T-helper 2 cell (primary cell): Measurements from ENCODE around the gene KCNJ10.
A peak's percentile ranks its signal among the peaks of the same experiment; 100 is the strongest.

Experiments
- DNase-seq, 5 experiments: peaks; one replicate each; pipeline versions ENCODE4 v3.0.0 to v3.0.0-alpha.2; 2012 to 2022

Gene KCNJ10

GRCh38 chr1:160098852-160099561, 29.0 kb upstream of the KCNJ10 start:
- DNase-seq: peak; percentile 92 to 99 (median 98)

GRCh38 chr1:160097911-160098851, 28.2 kb upstream of the KCNJ10 start, which contains the start of gene IGSF8:
Gene IGSF8, minus strand, starts transcription at chr1:160098619. Its CDS starts 147 bp downstream, at chr1:160098472.
- DNase-seq: peak; percentile 84 to 95 (median 91)

GRCh38 chr1:160097151-160097910, 27.4 kb upstream of the KCNJ10 start:
- peak in 1 of 5 experiments; percentile 64 for DNase-seq

GRCh38 chr1:160096274-160097116, 26.5 kb upstream of the KCNJ10 start:
- DNase-seq: no peak

DNA sequence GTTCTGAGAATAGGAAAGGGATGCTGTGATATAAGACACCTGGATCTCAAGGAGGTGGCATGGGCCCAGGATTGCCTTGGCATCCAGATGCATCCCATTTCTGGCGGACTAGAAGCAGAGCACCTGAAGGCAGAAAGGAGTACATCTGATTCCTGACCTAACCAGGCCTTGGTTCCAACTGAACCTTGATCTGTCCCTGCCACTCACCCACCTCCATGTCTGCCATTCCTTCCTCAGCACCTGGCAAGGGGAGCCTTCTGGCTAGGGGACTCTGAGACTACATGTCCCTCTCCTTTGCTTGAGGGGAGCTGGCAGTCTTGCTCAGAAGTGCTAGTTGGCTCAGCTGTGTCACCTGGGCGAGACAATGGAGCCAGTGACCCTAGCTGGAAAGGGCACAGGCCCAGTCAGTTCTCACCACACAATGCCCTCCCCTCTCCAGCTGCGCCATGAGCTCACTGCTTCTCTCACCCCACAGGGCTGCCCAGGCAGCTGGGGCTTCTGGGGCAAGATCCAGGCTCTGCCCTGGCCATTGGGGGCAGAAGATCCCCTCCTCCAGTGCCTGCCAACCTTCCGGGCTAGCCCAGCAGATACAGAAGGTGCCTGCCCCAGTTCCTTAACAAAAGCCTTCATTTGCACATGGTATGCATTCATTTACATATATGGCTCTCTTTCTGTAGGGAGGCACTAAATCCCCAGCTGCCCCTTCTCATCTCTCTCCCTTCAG, 25.6 kb upstream of the KCNJ10 start:
- DNase-seq: no peak

DNA sequence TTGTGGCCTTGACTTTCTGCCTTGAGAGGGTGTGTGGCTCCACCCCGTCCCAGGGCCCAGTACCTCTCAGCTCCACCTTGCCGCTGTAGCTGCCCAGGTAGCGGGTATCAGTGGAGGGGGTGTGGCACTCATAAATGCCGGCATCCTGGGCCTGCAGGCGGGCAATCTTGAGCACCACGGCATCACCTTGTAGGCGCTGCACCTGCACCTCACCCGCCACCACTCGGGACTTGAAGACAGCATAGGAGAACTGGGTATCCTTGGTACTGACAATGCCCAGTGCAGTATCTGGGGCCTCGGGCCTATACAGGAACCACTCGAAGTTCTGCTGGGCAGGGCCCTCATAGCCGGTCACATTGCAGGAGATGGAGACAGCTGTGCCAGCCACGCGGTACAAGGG, 24.8 kb upstream of the KCNJ10 start:
- DNase-seq: no peak

DNA sequence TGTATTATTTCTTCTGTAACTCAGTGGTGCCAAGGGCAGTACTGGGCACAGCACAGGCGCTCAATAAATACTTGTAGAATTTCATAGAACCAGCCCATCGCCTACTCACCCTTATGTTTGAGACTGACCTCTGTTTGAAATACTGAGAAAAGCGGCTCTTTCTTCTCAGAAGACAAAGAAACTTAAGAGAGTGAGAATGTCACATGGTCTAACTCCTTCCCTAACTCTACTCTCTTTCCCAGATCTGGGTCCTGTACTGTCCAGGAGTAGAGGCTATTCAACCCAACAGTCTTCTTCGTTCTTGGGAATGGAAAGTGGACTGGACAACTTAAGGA, 24.3 kb upstream of the KCNJ10 start:
- no peak for DNase-seq

GRCh38 chr1:160093624-160094290, 23.8 kb upstream of the KCNJ10 start:
- no peak for DNase-seq

GRCh38 chr1:160093069-160093395, 23.1 kb upstream of the KCNJ10 start:
- no peak for DNase-seq

DNA sequence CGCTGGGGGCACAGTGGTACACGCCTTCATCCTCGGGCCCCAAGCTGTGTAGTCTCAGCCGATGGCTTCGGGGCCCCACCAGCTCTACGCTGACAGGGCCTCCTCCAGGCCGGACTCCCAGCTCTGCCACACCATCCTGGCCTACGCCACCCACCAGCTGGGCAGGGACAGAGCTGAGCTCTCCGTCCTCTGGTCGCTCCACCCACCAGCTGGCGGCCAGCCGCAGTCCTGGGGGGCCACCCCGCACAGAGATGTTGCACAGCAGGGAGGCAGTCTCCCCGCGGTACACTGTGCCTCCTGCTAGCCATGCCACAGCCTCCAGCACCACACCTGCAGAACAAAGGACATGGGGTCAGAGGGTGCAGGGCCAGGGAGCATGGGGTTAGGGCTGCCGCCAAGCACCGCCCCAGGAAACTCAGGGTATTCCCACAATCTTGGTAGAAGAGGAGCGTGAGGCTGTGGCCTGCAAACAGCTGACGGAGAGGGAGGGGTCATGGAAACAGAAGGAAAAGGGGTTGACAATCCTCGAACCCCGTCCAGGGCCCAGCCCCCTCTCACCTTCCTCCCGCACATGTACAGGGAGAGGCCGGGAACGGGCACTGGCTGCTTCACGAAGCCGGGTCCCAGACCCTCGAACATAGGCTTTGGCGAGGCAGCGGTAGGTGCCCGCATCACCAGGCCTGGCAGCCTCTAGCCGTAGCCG, 22.6 kb upstream of the KCNJ10 start:
- DNase-seq: no peak

- no peak for DNase-seq
These were observed 21.8 kb upstream of the KCNJ10 start for GRCh38 chr1:160091666-160092223.

GRCh38 chr1:160090760-160091159, 20.8 kb upstream of the KCNJ10 start:
- no peak for DNase-seq

GRCh38 chr1:160089883-160090282, 19.9 kb upstream of the KCNJ10 start:
- DNase-seq: no peak

GRCh38 chr1:160087118-160087662, 17.2 kb upstream of the KCNJ10 start:
- DNase-seq: no peak

- DNase-seq: no peak
These were observed 16.5 kb upstream of the KCNJ10 start for GRCh38 chr1:160086456-160086892.

GRCh38 chr1:160085686-160086455, 15.9 kb upstream of the KCNJ10 start:
- DNase-seq: peak; percentile 32 to 76 (median 60)

GRCh38 chr1:160084771-160085321, 14.9 kb upstream of the KCNJ10 start:
- no peak for DNase-seq
